ENCODE data around the gene ASCC3. TPM values are rescaled to one million over a fixed set of nuclear protein-coding genes. Genes with fewer than 3 reads are reported as not detected.
"Not testable (repeated sequence)": the region's sequence is repeated elsewhere in the genome, so short reads cannot be mapped to it uniquely, and the experiment has no call there.

ASCC3 gene
- total RNA-seq, 1 donor from 2014 or later: 27.4 TPM

- no peak for DNase-seq (ENCODE audit: low spot score)
These were observed 77.7 kb downstream of the ASCC3 start for GRCh38 chr6:100803264-100804045.

GRCh38 chr6:100801036-100801435 lies 80.1 kb downstream of the ASCC3 start:
- no peak for DNase-seq (ENCODE audit: low spot score)

- DNase-seq (ENCODE audit: low spot score): no peak
These were observed 84.9 kb downstream of the ASCC3 start for GRCh38 chr6:100796049-100796823.

GRCh38 chr6:100790084-100790483 lies 91.0 kb downstream of the ASCC3 start:
- DNase-seq (ENCODE audit: low spot score): no peak

- no peak for DNase-seq (ENCODE audit: low spot score)
These were observed 95.1 kb downstream of the ASCC3 start for GRCh38 chr6:100785982-100786381.

- DNase-seq (ENCODE audit: low spot score): no peak
These were observed 100.5 kb downstream of the ASCC3 start for GRCh38 chr6:100780648-100781047.

- no peak for DNase-seq (ENCODE audit: low spot score)
These were observed 105.5 kb downstream of the ASCC3 start for GRCh38 chr6:100775667-100776066.

- no peak for DNase-seq (ENCODE audit: low spot score)
These were observed 106.4 kb downstream of the ASCC3 start for GRCh38 chr6:100774681-100775080.

- no peak for DNase-seq (ENCODE audit: low spot score)
These were observed 112.2 kb downstream of the ASCC3 start for GRCh38 chr6:100768816-100769351.

- no peak for DNase-seq (ENCODE audit: low spot score)
These were observed 117.4 kb downstream of the ASCC3 start for GRCh38 chr6:100763617-100764241.

- no peak for DNase-seq (ENCODE audit: low spot score)
These were observed 119.3 kb downstream of the ASCC3 start for GRCh38 chr6:100761841-100762240.

GRCh38 chr6:100758386-100758785 lies 122.7 kb downstream of the ASCC3 start:
- not testable (repeated sequence) for DNase-seq (ENCODE audit: low spot score)

GRCh38 chr6:100753421-100753820 lies 127.7 kb downstream of the ASCC3 start:
- no peak for DNase-seq (ENCODE audit: low spot score)

GRCh38 chr6:100751590-100751989 lies 129.5 kb downstream of the ASCC3 start:
- no peak for DNase-seq (ENCODE audit: low spot score)

GRCh38 chr6:100745419-100746041 lies 135.6 kb downstream of the ASCC3 start:
- DNase-seq (ENCODE audit: low spot score): no peak

GRCh38 chr6:100740439-100740838 lies 140.7 kb downstream of the ASCC3 start:
- DNase-seq (ENCODE audit: low spot score): no peak

GRCh38 chr6:100737720-100738119 lies 143.4 kb downstream of the ASCC3 start:
- DNase-seq (ENCODE audit: low spot score): not testable (repeated sequence)

- DNase-seq (ENCODE audit: low spot score): no peak
These were observed 149.7 kb downstream of the ASCC3 start for GRCh38 chr6:100731411-100731810.

GRCh38 chr6:100730001-100730980 lies 150.8 kb downstream of the ASCC3 start:
- DNase-seq (ENCODE audit: low spot score): no peak

GRCh38 chr6:100726666-100727065 lies 154.5 kb downstream of the ASCC3 start:
- no peak for DNase-seq (ENCODE audit: low spot score)
